GM19025 (cell line): ENCODE results near the gene MAST2.

Experiments used
- ATAC-seq: cut with Tn5 transposase; IDR thresholded peaks from one replicate; pipeline ENCODE4 v1.9.1; 2021; ENCODE audit warnings: mild to moderate bottlenecking, low read depth, moderate library complexity; ENCODE audit not compliant: unreplicated experiment

The MAST2 gene

GRCh38 chr1:45973121-45973520 is 169.7 kb downstream of the MAST2 start:
- no peak for ATAC-seq

GRCh38 chr1:45974541-45975269 is 171.3 kb downstream of the MAST2 start:
- ATAC-seq, result no peak

- no peak for ATAC-seq
Measured at GRCh38 chr1:45976623-45977022, 173.2 kb downstream of the MAST2 start.

DNA sequence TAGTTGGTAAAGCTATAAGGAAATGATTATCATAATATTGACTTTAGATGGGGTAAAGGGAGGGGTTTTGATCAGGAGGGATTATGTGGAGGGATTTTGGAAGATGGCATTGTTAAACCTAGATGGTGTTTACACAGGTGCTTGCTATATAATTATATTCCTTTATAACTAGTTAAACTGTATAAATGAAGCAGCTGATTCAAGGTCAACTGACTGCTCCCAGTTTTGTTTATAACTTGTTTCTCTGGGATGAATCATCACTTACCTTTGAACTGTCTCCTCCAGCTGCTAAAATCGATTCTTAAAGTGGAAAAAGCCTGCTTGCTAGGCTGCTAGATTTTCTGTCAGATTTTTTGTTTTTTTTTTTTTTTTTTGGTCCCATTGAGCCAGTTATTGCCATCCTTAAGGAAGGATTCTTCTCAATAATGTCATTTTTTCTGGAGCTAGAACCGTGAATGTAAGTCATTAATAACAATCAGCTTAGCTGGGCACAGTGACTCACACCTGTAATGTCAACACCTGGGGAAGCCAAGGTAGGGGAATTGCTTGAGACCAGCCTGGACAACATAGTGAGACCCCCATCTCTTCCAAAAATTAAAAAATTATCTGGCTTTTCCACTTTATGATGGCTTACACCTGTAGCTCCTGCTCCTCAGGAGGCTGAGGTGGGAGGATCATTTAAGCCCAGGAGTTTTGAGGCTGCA is 175.8 kb downstream of the MAST2 start:
- ATAC-seq, result no peak

DNA sequence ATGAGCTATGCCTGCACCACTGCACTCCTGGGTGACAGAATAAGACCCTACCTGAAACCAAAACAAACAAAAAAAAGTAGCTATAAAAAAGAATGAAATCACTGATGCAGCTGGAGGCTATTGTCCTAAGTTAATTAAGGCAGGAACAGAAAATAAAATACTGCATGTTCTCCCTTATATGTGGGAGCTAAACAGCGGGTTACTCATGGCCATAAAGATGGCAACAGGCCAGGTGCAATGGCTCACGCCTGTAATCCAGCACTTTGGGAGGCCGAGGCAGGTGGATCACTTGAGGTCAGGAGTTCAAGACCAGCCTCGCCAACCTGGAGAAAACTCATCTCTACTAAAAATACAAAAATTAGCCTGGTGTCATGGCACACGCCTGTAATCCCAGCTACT is 176.4 kb downstream of the MAST2 start:
- ATAC-seq, result no peak

DNA sequence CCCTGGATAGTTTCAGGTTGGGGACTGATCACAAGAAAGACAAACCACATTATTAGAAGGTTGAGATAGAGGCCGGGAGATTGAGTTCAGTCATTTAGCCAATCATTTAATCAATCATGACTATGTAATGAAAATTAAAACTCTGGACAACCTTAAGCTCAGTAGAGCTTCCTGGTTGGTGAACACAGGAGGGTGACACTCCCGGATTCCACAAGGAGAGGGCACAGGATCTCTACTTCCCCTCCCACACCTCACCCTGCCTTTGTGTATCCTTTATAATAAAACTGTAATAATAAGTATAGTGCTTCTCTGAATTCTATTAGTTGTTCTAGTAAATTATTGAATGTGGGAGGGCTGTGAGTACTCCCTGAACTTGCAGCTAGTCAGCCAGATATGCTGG is 178.9 kb downstream of the MAST2 start:
- ATAC-seq, result no peak

GRCh38 chr1:45983967-45984366 is 180.6 kb downstream of the MAST2 start:
- ATAC-seq, result no peak

DNA sequence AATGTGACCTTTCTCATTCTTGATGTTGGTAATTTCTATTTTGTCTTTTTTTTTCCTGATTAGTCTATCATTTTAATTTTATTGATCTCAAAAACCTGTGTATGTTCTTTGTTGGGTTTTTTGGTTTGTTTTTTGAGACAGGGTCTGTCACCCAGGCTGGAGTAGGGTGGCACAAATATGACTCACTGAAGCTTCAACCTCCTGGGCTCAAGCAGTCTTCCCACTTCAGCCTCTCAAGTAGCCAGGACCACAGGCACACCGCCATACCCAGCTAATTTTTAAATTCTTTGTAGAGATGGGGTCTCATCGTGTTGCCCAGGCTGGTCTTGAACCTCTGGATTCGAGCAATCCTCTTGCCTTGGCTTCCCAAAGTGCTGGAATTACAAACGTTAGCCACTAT is 183.8 kb downstream of the MAST2 start:
- no peak for ATAC-seq

DNA sequence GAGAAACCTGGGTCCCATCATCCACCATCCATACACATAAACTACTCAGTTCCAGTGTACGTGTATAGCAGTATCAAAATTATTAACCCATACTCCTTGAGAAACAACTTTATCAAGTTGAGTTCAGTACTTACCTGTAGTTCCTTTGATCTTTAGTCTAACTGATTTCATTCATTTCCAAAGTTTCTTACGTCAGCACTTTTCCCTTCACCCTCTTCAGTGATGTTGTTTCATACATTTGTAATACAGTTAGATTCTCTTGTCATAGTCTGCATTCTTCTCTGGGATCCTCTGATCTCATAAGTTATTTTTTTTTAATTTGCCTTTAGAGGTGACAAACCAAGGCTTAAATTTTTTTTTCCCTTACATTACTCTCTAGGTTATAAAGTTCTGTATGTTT is 185.8 kb downstream of the MAST2 start:
- ATAC-seq, result no peak

DNA sequence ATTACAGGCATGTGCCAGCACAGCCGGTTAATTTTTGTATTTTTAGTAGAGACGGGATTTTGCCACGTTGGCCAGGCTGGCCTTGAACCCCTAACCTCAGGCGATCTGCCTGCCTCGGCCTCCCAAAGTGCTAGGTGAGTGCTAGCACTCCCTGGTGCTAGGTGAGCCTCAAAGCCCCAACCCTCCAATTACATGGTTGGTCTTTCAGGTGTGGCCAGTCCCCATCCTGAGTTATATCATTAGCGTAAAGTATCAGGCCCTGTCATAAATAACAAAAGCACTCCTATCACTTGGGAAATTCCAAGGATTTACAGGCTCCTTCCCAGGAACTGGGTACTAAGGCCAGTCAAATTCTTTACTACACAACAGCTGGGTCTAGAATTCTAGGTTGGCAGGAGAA is 191.0 kb downstream of the MAST2 start:
- no peak for ATAC-seq

GRCh38 chr1:45995298-45995697 is 191.9 kb downstream of the MAST2 start:
- ATAC-seq, result no peak

DNA sequence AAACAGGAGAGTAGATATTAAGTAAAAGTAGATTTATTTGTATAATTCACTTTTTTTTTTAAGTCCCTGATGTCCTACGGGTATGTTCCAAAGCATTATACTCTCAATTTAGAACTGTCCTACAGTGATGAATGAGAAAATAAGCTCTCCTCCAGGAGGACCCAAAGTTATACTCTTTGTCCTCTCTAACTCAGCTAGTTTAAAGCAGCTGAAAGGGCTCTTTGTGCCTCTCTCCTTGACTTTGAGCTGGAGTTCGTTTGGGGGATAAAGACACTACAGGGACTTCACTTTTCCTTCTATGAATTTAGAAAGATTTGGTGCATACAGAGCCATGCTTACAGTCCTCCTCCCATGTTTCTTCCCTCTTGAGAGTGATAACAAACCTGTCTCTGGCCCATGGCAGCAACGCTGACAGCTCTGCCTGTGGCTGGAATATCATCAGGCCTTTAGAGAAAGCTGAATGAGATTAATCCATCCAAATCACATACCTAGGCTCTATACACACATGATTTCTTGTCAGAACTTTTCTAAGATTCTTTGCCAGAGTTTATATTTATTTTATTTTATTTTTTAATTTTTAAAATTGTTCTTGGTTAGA is 194.7 kb downstream of the MAST2 start:
- ATAC-seq, result no peak

- ATAC-seq, result no peak
Measured at GRCh38 chr1:45999507-45999906, 196.1 kb downstream of the MAST2 start.

- ATAC-seq, result no peak
Measured at GRCh38 chr1:46001081-46001785, 197.8 kb downstream of the MAST2 start.

DNA sequence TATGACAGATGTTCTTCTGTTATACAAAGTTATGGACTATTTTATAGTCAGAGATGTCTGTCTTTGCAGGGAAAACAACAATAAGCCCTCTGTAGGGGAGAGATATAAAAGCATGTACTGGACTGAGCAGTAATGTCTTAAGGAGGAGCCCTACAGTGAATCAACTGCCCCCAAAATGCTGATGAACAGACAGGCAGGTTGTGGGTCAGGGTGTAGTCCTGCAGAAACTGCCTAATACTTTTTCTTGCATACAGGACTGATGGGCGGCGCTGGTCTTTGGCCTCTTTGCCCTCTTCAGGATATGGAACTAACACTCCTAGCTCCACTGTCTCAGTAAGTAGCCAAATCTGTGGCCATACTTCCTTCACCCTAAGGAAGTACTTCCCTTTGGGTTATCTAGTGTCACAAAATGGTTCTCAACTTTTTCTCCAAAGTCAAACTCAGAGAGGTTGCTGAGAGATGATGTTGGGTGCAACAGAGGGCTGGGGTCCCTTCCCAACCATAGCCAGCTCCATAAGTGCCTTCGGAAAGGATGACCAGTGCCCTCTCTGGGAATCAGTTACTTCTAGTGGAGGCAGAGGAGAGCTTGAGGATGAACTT is 199.2 kb downstream of the MAST2 start:
- no peak for ATAC-seq

DNA sequence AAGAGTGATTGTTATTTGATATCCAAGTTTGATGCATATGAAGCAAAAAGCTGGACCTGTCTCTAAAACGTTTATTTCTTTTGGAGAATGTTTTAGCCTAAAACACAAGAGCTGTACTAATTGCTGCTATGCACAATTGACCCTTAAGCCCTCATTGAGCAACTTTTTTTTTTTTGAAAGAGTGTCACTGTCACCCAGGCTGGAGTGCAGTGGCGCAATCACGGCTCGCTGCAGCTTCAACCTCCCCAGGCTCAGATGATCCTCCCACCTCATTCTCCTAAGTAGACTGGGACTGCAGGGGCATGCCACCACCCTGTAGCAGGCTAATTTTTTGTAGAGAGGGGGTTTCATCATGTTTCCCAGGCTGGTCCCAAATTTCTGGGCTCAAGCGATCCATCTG is 199.9 kb downstream of the MAST2 start:
- no peak for ATAC-seq

- ATAC-seq, result no peak
Measured at GRCh38 chr1:46004492-46004891, 201.1 kb downstream of the MAST2 start.

- ATAC-seq, result no peak
Measured at GRCh38 chr1:46005594-46005993, 202.2 kb downstream of the MAST2 start.

GRCh38 chr1:46008585-46008984 is 205.2 kb downstream of the MAST2 start:
- no peak for ATAC-seq

DNA sequence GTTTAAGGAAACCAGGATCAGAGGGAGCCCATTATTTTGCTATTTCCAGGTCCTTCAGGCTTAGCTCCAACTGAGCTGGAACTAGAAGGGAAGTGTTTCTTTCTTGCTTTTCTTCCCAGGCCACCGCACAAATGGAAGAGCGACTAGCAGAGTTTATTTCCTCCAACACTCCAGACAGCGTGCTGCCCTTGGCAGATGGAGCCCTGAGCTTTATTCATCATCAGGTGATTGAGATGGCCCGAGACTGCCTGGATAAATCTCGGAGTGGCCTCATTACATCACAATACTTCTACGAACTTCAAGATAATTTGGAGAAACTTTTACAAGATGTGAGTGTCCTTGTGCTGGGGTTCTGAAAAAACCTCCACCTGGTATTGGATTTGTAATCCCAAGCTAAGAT is 207.2 kb downstream of the MAST2 start:
- ATAC-seq, result no peak
